GM19463 (cell line): ENCODE data around the gene SOCS7.

Experiments used
- ATAC-seq: cut with Tn5 transposase; IDR thresholded peaks from one replicate; pipeline ENCODE4 v1.9.1; 2021; ENCODE audit warnings: mild to moderate bottlenecking, moderate library complexity; ENCODE audit not compliant: unreplicated experiment

The SOCS7 gene

DNA sequence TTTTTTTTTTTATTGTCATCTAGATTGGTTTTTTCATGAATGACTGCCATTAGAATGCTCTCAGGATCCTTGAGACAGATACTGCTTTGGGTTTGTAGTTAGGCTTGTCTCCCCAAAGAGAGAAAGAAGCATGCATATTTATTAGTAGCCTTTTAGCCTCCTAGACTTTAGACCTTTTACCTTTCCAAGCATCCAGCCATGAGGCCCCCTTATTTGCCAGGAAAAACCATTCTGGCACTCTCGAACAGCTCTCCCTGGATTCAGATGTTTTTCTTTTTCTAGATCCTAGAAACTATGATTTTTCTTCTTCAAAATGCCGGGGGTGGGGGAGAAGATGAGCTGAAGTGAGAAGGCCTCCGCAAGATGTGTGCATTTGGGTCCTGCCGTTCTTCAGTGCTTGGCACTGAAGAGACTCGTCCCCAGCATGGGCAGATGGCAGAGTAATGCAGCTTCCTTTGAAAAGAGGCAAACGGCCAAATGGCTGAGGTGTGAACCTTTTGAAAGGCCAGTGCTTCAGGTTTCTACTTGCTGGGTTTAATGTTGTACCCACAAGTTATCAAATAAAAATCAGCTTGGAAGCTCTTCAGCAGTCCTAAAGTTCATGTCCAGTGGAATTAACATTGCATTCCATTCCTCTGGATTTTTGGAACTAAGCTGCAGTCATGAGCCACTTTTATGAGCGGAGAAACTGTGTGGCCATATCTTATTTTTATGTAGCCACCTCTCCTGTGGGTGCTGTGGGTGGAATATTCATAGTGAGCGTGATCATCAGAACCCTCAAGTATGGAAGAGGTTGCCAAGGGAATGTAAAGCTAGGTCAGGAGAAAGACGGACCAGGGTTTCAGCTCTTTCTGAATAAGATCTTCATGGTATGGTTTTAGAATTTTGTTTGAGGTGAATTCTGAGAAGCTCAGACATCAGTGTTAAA, 7.2 kb downstream of the SOCS7 start:
- ATAC-seq = no peak

DNA sequence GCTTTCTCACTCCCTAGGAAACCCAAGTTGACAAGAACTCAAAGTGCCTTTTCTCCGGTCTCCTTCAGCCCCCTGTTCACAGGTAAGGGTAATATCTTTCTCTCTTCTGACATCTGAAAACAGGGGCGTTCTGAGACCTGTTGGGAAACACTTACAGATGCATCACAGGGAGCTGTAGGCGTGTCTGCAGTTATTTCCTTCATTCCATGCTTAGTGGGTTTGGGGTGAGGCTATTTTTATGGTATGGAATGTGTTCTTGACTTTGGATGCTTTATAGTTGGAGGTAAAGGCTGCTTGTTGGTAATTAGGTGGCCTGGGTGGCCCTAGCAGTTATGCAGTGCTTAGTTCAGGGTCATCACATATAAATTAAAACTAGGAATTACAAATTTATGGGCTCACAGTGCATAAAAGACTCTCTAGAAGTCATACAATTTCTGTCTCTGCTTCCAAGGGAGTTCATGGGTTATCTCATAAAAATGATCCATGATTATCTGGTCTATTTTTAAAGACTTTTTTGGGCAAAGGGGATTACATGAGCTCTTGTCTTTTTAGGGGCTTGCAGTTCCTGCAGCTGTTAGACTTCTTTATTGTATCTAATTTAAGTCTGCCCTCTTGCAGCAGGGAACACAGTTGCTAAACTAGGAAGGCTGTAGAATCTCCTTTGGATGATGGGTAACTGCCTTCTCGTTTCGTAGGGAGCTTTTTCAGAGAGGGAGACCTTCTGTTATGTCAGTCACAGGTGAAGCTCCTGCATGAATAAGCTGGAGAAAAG, 10.2 kb downstream of the SOCS7 start:
- no peak for ATAC-seq

DNA sequence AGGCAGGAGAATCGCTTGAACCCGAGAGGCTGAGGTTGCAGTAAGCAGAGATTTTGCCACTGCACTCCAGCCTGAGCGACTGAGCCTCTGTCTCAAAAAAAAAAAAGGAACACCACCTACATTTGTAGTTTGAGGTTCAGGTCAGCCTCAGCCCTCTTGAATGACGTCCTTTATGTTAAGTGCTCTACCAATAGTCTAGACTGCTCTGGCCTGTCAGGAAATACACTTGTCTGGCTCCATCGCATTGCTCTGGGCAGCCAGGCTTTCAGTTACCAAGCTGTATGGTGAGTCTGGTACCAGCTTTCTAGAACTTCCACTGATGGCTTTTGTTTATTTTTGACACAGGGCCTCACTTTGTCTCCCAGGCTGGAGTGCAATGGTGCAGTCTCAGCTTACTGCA, 11.4 kb downstream of the SOCS7 start:
- no peak for ATAC-seq

DNA sequence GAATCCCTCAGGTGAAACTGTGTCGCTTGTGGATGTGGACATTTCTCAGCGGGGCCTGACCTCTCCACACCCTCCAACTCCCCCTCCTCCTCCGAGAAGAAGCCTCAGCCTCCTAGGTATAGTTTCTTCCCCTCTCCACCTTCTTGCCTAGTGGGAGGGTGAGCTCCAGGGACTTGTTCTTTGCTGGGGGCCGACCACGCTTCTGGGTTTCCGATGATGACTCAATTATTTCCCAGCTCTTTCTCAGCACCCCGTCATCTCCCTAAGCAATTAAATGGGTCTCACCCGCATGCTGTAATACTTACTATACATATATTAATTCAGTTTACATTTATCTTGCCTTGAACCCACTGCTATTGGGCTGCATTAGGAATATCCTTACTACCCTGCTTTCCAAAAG, 13.1 kb downstream of the SOCS7 start:
- no peak for ATAC-seq

DNA sequence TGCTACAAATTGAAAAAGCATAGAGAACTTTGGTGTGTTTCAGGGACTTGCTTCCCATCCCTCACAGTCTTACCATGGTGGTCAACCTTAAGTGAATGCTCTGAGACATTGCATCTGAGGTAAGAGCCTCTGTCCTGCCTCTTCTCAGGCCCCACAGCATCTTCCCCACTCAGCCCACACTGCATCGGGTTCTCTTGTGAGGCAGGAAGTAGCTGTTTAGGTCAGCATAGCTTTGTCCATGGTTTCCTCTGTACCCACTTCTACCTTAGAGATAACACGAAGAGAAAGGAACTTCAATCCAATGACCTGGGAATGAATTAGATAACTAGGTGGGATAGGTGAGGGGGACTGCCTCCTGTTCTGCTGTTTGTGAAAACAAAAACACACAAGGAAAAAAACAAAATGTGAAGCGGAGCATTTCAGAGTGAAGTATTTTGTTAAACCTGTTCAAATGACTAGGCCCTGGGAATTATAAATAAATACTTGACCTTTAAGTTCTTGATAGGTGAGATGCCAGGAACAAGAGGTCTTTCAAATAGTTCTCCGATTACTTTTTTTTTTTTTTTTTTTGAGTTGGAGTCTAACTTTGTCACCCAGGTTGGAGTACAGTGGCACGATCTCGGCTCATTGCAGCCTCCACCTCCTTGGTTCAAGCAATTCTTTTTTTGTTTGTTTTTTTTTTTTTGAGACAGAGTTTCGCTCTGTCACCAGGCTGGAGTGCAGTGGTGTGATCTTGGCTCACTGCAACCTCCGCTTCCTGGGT, 17.7 kb downstream of the SOCS7 start:
- no peak for ATAC-seq

DNA sequence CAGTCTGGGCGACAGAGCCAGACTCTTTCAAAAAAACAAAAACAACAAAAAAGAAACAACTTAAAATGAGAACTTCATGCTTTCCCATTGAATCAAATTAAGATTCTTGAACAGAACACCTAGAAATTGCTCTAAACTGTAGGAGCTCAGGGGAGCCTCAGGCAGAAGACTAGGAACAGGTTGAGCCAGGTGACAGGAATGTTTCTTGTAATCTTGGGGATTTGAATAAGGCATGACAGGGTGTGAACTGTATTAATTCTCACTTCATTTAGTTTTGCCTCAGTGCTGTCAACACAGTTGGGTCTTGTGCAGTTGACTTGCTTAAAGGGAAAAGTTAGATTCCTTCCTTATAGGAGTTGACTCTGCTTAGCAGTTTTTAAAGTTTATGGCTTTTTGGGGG, 27.8 kb downstream of the SOCS7 start:
- ATAC-seq = no peak

DNA sequence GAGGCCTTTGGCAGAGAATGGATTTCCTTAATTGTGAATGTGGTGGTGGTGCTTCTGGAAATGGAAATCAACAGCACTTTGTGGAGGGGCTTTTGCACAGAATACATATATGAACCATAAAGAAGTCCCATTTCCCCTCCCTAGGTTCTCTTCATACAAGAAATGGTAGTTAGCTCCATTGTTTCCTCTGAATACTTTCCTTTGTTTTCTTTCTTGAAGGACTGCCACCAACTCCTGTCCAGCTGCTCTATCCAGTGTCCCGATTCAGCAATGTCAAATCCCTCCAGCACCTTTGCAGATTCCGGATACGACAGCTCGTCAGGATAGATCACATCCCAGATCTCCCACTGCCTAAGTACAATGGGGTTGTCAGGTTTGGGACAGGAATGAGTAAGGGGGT, 43.4 kb downstream of the SOCS7 start:
- no peak for ATAC-seq

DNA sequence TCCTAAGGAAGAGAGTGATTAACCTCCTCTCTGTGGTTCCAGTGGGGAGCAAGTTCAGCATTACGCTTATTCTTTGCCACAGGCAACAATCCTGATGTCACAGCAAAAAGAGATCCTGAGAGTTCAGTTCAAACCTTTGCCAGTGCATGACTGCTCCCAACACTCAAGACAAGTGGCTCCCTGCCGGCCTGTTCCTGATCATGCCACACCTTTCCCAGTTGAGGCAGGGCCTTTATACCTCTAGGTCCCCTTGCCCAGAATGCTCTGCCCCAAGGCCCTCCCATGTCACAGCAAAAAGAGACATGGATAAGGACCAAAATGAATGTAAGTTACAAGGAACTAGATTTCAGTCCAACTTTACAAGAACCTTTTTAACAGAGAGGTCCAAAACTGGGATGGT, 45.6 kb downstream of the SOCS7 start:
- no peak for ATAC-seq

DNA sequence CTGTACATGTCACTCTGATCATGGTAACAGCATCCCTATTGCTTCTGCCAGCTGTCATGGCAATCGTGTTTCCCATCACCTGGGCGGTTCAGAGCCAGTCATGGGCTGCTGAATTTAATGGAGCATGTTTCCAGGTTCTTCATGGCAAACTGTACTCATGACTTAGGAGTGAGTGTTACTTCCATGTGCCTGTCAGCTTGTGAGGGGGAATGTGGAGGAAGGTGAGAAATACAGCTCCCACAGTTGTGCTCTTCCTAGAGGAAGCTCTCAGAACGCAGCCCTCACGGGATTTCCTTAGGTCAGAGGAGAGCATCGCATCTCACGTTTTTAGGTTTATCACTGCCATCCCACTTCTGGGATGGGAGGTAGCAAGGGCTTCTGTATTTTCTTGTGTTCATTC, 48.6 kb downstream of the SOCS7 start:
- ATAC-seq = no peak

DNA sequence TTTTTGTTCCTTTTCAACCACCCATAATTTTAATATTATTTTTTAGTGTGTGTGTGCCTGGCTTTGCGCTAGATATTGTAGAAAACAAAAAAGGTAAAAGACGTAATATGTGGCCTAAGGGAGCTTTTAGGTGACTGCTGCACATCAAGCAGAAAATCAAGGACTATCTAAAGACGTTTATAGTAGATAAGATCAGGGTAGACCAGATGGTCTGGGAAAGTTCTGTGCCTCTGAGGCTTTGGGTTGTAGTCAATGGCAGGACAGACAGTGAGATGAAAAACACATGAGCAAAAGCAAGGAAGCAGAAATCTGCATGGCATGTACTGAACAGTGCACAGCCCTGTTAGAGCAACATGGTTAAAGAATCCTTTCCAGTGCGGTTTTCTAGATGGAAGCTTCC, 49.8 kb downstream of the SOCS7 start:
- ATAC-seq = no peak

DNA sequence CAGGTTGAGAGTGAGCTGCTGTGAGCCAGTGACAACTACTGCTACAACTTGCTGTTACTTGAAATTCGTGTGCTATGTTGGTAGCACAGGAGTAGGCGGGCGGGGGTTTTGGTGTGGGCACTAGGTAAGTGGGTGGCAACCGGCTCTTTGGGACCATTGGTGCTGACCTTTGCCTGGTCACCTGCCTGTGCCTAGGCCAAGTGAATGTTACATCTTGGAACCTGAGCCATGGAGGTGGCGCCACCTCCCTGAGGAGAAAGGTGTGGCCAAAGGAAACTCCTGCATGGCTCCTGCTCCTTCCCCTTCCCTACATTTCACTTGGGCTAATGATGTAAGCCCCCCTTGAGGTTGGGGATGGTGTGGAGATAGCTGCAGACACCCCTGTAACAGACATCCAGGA, 51.3 kb downstream of the SOCS7 start:
- no peak for ATAC-seq

DNA sequence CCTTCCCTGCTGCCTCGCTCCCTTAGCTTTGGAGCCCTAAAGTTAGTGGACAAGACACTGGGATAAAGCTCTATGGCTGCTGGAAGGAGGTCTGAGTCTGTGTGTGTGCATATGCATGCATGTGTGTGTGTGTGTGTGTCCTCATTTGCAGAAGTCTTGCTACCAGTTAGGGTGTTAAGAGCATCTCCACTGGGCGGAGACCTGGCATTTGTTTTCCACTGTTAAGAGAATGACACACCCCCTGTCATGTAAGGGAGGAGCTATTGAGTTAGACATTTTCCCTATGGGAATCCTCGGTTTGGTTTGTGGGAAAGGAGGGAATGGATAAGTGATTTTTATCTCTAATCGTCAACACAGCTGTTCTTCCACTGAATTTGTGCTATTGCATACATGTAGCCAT, 51.8 kb downstream of the SOCS7 start:
- no peak for ATAC-seq

DNA sequence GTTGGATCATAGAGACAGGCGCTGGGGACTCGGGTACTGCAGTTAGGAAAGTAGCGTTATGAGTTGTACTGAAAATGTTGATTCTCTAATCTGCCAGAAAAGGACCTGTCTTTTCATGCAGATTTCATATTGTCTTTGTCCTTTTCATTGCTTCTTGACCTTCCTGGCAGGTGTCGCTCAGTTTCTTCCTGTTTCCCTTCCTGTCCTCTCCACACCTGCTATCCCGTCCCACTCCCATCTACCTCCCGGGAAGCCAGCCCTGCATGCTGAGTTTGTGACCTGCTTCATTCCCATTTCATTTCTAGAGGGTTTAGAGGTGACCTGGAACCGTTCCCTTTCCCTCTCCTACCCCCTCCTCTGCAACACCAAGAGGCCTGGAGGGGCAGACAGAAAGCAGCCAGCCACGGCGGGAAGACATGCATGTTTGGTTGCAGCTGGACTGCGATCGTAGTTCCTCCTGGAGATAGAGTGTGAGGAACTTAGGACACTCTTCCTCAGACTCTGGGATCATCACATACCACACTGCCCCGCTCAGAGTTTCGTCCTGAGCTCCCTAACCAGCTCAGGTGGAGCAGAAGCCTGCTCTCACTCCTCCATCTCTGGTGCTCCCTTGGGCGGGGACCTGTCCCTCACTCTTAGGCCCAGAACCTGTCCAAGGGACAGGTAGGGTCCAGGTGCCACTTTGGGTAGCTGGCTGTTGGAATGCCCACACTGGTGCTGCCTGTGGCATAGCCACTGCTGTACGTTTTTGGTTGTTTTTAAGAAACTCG, 52.7 kb downstream of the SOCS7 start:
- ATAC-seq = no peak

DNA sequence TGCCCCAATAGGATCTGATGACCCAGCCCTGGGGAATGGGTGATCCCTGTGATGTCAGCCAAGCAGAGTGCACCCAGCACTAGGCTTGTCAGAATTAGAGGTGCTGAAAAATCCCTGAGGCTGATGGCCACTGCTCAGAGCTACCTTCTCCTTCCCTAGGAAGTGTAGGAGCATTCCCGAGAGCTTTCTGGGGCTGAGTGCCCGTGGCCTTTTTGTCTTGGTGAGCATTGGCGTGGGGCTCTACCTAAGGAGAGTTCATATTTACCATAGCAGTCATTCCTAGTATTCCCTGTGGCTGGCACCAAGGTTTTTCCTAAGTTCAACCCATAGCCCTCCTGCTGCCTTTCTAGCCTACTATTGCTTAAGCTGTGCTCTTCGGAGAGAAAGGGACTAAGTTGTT, 54.0 kb downstream of the SOCS7 start:
- no peak for ATAC-seq

DNA sequence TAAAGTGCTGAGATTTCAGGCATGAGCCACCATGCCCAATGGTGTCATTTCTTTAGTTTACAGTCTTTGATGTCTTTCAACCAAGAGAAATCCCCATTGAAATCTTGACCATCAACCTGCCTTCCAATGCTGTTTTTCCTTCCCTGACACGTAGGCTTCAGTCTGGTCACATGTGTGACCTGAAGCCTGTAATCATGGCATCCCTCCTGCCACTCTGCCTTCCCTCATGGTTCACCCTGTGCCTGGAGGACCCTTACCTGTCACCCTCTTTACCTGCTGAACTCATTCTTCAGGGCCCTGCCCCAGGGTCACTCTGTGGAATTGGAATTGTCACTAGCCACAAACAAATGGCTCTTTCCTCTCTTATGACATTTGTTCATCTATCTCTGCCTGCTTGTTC, 58.6 kb downstream of the SOCS7 start:
- no peak for ATAC-seq

DNA sequence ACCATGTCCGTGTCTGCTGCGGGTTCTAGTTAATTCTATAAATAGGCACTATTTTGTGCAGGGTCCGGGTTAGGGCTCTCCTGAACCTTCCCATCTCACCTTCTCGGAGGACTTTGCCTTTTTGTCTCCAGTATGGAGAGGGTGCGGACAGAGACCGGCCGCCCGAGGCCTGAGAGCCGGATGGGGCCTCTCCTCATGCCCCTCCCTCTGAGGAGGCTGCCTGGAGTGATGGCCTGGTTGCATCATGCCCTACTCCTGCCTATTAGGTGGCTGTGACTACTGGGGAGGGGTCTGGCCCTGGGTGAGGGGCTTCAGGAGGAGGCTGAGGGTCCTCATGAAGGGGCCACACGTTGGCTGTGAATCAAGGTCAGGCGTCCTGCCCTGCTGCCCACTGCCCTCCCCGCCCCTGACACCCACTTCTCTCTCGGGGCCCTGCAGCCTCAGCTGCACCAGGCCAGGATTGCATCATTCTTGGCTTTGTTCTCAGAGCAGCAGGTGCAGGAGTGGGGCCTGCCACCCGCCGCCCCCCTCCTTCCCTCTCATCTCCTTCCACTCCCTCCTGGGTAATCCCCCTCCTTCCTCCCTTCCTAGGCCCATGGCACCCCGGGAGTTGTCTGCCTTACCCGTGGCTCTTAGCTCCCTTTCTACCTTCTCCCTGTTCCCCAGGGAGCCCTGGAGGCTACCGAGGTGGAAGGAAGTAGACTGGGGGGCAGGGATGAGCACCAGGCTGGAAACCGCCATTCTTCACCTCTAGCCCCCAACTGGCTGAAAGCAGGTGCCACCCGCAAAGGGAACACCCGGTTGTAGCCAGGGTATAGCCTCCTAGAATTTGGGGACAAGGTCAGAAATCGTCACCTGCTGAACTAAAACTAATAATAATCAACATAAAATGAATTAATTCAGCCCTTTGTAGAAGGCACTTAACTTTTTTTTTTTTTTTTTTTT, 63.9 kb downstream of the SOCS7 start:
- no peak for ATAC-seq

DNA sequence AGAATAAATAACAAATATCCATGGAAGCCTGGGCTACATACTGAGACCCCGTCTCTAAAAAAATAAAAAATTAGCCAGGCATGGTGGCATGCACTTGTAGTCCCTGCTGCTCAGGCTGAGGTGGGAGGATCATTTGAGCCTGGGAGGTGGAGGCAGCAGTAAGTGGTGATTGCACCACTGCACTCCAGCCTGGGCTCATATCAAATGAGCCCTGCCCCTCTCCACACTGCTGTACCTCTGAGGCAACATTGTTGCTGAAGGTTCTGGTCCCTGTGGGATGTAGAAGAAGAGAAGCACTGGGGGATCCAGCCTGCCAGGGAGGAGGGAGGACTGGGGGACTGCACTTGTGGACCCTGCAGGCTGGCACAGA, 65.2 kb downstream of the SOCS7 start:
- ATAC-seq = no peak

DNA sequence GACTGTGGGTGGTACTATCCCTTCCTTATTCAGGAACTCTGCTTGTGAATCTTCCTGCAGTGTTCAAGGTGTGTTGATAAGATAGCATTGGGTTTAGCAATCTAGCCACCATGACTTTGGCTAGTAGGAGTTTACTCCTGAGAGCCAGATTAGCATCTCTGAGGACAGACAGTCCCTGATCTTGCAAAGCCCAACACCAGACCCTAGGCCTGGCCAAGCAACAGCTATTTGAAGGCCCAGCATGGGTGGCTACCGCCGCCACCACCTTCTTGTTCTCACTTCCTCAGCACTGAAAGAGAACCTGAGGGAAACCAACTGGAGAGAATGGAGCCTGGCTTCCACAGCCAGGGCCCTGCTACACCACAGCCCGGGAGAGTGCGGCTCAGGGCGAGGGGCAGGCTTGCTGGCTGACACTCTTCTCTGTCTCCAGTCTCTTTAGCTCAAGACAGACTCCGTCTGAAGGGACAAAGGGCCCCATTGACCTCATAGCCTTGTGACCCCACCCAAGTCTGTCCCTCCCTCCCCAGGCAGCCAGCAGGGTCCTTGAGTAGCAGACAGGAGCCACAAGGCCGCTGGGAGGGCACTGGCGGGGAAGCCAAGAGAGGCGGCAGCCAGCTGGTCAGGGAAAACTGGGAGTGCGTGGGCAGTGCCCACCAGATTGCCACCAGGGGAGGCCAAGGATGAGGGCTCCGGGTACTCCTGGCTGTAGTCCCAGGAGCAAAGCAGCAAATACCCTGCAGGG, 65.7 kb downstream of the SOCS7 start:
- ATAC-seq = no peak

DNA sequence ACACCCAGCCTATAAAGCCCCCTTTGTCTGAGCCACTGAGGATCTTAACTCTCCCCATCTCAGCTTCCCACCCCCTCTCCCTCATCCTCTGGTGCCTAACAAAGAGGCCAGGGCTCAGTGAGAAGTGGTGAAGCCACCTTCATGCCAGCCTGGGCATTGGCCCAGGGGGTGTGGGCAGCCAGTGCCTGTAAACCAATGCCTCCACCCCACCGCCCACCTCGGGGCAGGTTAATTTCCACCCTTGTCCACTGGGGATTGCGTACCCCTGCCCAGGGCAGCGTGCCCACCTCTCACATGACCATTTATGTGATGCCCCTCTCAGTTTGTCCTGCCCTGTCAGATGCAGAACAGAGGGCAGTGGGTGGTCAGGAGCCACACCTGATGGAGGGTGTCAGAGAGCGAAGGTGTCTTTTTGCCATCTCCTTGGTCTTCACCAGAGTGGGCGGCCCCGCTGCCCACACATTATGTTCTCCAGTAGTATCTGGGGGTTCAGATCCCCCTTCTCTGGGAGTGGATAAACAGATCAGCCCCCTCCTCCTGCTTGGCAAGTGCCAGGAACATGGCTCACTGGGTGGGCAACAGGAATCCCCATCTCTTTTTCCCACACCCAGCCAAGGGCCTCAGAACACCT, 66.5 kb downstream of the SOCS7 start:
- no peak for ATAC-seq
